GM18517 (cell line): Measurements from ENCODE around the gene PLSCR5.
A peak's percentile ranks its signal among the peaks of the same experiment; 100 is the strongest.

Source experiments
- ATAC-seq: cut with Tn5 transposase; IDR thresholded peaks from one replicate; pipeline ENCODE4 v1.9.1; 2021; ENCODE audit warnings: mild to moderate bottlenecking, moderate library complexity; ENCODE audit not compliant: unreplicated experiment

The PLSCR5 gene

GRCh38 chr3:146589899-146590508 lies 15.1 kb downstream of the PLSCR5 start:
- peak; percentile 49 for ATAC-seq

- ATAC-seq: no peak
Observed at GRCh38 chr3:146585156-146585555, 20.0 kb downstream of the PLSCR5 start.

- ATAC-seq: no peak
Observed at GRCh38 chr3:146581951-146582467, 23.1 kb downstream of the PLSCR5 start.

GRCh38 chr3:146581080-146581601 lies 24.0 kb downstream of the PLSCR5 start:
- ATAC-seq: no peak

- peak; percentile 69 for ATAC-seq
Observed at GRCh38 chr3:146577662-146578061, 27.5 kb downstream of the PLSCR5 start.

- ATAC-seq: no peak
Observed at GRCh38 chr3:146575636-146576035, 29.5 kb downstream of the PLSCR5 start.

- ATAC-seq: no peak
Observed at GRCh38 chr3:146574173-146574572, 31.0 kb downstream of the PLSCR5 start.

GRCh38 chr3:146569314-146569713 lies 35.8 kb downstream of the PLSCR5 start:
- ATAC-seq: no peak

- ATAC-seq: no peak
Observed at GRCh38 chr3:146566138-146566537, 39.0 kb downstream of the PLSCR5 start.

- ATAC-seq: no peak
Observed at GRCh38 chr3:146561879-146562278, 43.3 kb downstream of the PLSCR5 start.

- no peak for ATAC-seq
Observed at GRCh38 chr3:146561463-146561862, 43.7 kb downstream of the PLSCR5 start.

- ATAC-seq: no peak
Observed at GRCh38 chr3:146560678-146561077, 44.5 kb downstream of the PLSCR5 start.

GRCh38 chr3:146559388-146559787 lies 45.8 kb downstream of the PLSCR5 start:
- no peak for ATAC-seq

- no peak for ATAC-seq
Observed at GRCh38 chr3:146558781-146559180, 46.4 kb downstream of the PLSCR5 start.

- no peak for ATAC-seq
Observed at GRCh38 chr3:146557745-146558144, 47.4 kb downstream of the PLSCR5 start.

GRCh38 chr3:146555311-146555710 lies 49.8 kb downstream of the PLSCR5 start:
- ATAC-seq: no peak

- ATAC-seq: no peak
Observed at GRCh38 chr3:146554151-146554760, 50.9 kb downstream of the PLSCR5 start.

- ATAC-seq: peak; percentile 92
Observed at GRCh38 chr3:146550743-146551510, 54.2 kb downstream of the PLSCR5 start.

- no peak for ATAC-seq
Observed at GRCh38 chr3:146550070-146550615, 55.0 kb downstream of the PLSCR5 start.

- ATAC-seq: no peak
Observed at GRCh38 chr3:146547235-146547835, 57.8 kb downstream of the PLSCR5 start.
